HCT116 (cell line): ENCODE measurements around the gene WDR76. TPM values are rescaled to one million over a fixed set of nuclear protein-coding genes. Genes with fewer than 3 reads are reported as not detected.

Source experiments
- ATAC-seq: fragments of 200-7000 bp; cut with Tn5 transposase; 2 replicates; pipeline ENCODE4 v1.9.1; 2020; ENCODE audit warnings: mild to moderate bottlenecking, moderate library complexity
- BruUV-seq: library from RNA; stranded (reverse); fragments of 400-500 nt; replicated peaks from 2 replicates; lab custom pipeline; 2021; lab: Mats Ljungman, UMichigan
- CTCF ChIA-PET: fragments of 300-600 bp; sonication (Branson Sonifier 250); formaldehyde crosslinking; loops from one replicate; lab custom pipeline; 2021; ENCODE audit warnings: antibody characterized with exemption; lab: Charles Lee
- POLR2A ChIA-PET: fragments of 300-600, 350-600 bp; sonication (Branson Sonifier 250); formaldehyde crosslinking; loops from one replicate; lab custom pipeline; 2021; ENCODE audit warnings: antibody characterized with exemption; lab: Charles Lee
- RAD21 ChIA-PET, 2 experiments: fragments of 300-600 bp; sonication (Branson Sonifier 250); formaldehyde crosslinking; loops; one replicate each; lab custom pipeline; 2023; ENCODE audit warnings: low total read pairs in 2 of 2; ENCODE audit not compliant: uncharacterized antibody in 2 of 2, unreplicated experiment in 2 of 2, low non-redundant PET in 1 of 2; lab: Charles Lee
- DNase-seq: peaks from one replicate; pipeline ENCODE4 v3.0.0-alpha.2; 2010; ENCODE audit warnings: low read depth, low spot score
- H2AFZ ChIP-seq: fragments of 200-600 bp; shearing (Covaris generic), sonication (generic); 2 replicates; pipeline ENCODE4 v1.6.1; 2017; ENCODE audit warnings: low read depth, mixed run types, mixed read lengths, antibody characterized with exemption, low read length; ENCODE audit not compliant: poor library complexity, severe bottlenecking
- H3K27ac ChIP-seq: 2 replicates; pipeline ENCODE4 v1.5.1; 2012; ENCODE audit warnings: low read depth, low read length
- H3K27me3 ChIP-seq: fragments of 200-600 bp; sonication (generic); 2 replicates; pipeline ENCODE4 v1.6.1; 2016; ENCODE audit warnings: mixed run types, low read length, mixed read lengths; ENCODE audit not compliant: insufficient read depth
- H3K36me3 ChIP-seq, 2 experiments: fragments of 200-500 bp in 1 of 2; fragments of 200-600 bp in 1 of 2; sonication (Bioruptor generic) in 1 of 2; sonication (generic) in 1 of 2; 2 replicates each; pipeline versions ENCODE4 v1.5.1 to v1.6.1; 2014 to 2016; ENCODE audit warnings: low read length in 2 of 2, inconsistent platforms in 1 of 2, mixed read lengths in 1 of 2, mixed run types in 1 of 2; ENCODE audit not compliant: insufficient read depth in 2 of 2, control insufficient read depth in 1 of 2
- H3K4me1 ChIP-seq, 2 experiments: fragments of 200-600 bp in 1 of 2; sonication (generic) in 1 of 2; 2 replicates each; pipeline versions ENCODE4 v1.5.1 to v1.6.1; 2012 to 2017; ENCODE audit warnings: low read length in 2 of 2, inconsistent platforms in 1 of 2, mild to moderate bottlenecking in 1 of 2, mixed read lengths in 1 of 2, mixed run types in 1 of 2, moderate library complexity in 1 of 2; ENCODE audit not compliant: insufficient read depth in 2 of 2, control insufficient read depth in 1 of 2
- H3K4me2 ChIP-seq: fragments of 200-600 bp; sonication (generic); 2 replicates; pipeline ENCODE4 v1.6.1; 2017; ENCODE audit warnings: mixed run types, low read length, mixed read lengths
- H3K4me3 ChIP-seq, 2 experiments: fragments of 200-600 bp in 1 of 2; sonication (generic) in 1 of 2; replicated peaks in 1 of 2; 2 replicates each; pipeline ENCODE4 v1.5.1; 2011 to 2016; ENCODE audit warnings: low read length in 2 of 2, control low read depth in 1 of 2, low read depth in 1 of 2, mild to moderate bottlenecking in 1 of 2, mixed read lengths in 1 of 2, mixed run types in 1 of 2
- H3K79me2 ChIP-seq: fragments of 200-600 bp; sonication (generic); 2 replicates; pipeline ENCODE4 v1.6.1; 2017; ENCODE audit warnings: mild to moderate bottlenecking, mixed run types, low read length, moderate library complexity, mixed read lengths; ENCODE audit not compliant: insufficient read depth
- H3K9ac ChIP-seq: fragments of 200-600 bp; sonication (generic); 2 replicates; pipeline ENCODE4 v1.6.1; 2016; ENCODE audit warnings: low read length, mixed read lengths
- H3K9me2 ChIP-seq: fragments of 200-600 bp; sonication (generic), shearing (Covaris generic); 2 replicates; pipeline ENCODE4 v1.6.1; 2017; ENCODE audit warnings: mixed run types, mild to moderate bottlenecking, moderate library complexity; ENCODE audit not compliant: insufficient read depth
- H3K9me3 ChIP-seq, 2 experiments: fragments of 200-500 bp in 1 of 2; fragments of 200-600 bp in 1 of 2; sonication (Bioruptor generic) in 1 of 2; sonication (generic) in 1 of 2; 2 replicates each; pipeline ENCODE4 v1.6.1; 2014 to 2017; ENCODE audit warnings: low read length in 2 of 2, mixed read lengths in 2 of 2, inconsistent platforms in 1 of 2, low read depth in 1 of 2, mild to moderate bottlenecking in 1 of 2, mixed run types in 1 of 2, moderate library complexity in 1 of 2; ENCODE audit not compliant: control insufficient read depth in 1 of 2, insufficient read depth in 1 of 2
- H4K20me1 ChIP-seq: fragments of 200-600 bp; sonication (generic), shearing (Covaris generic); 2 replicates; pipeline ENCODE4 v1.6.1; 2017; ENCODE audit warnings: mixed run types, mild to moderate bottlenecking, moderate library complexity; ENCODE audit not compliant: insufficient read depth
- CEBPB ChIP-seq: IDR thresholded peaks from 2 replicates; pipeline ENCODE4 v1.6.1; 2012; ENCODE audit warnings: low read depth
- CTCF ChIP-seq, 3 experiments: fragments of 200-600 bp in 1 of 3; sonication (generic) in 1 of 3; IDR thresholded peaks in 2 of 3; conservative IDR thresholded peaks in 1 of 3; 2 replicates each; pipeline ENCODE4 v1.5.1; 2012 to 2017; ENCODE audit warnings: low read depth in 2 of 3, low read length in 2 of 3, antibody characterized with exemption in 1 of 3, borderline replicate concordance in 1 of 3, control low read depth in 1 of 3, mild to moderate bottlenecking in 1 of 3, mixed read lengths in 1 of 3, mixed run types in 1 of 3, moderate library complexity in 1 of 3; ENCODE audit not compliant: insufficient read depth in 1 of 3
- EGR1 ChIP-seq: IDR thresholded peaks from 2 replicates; pipeline ENCODE4 v1.6.1; 2012; ENCODE audit warnings: low read depth
- ELF1 ChIP-seq: IDR thresholded peaks from 2 replicates; pipeline ENCODE4 v1.6.1; 2012; ENCODE audit warnings: low read depth, borderline replicate concordance
- EZH2 ChIP-seq: fragments of 200-600 bp; sonication (generic); IDR thresholded peaks from 2 replicates; pipeline ENCODE4 v1.6.1; 2017; ENCODE audit warnings: antibody characterized with exemption, mixed run types
- FOSL1 ChIP-seq: IDR thresholded peaks from 2 replicates; pipeline ENCODE4 v1.6.1; 2012; ENCODE audit warnings: low read depth
- JUND ChIP-seq: IDR thresholded peaks from 2 replicates; pipeline ENCODE4 v1.6.1; 2012
- POLR2A ChIP-seq: IDR thresholded peaks from 2 replicates; pipeline ENCODE4 v1.7.0; 2011; ENCODE audit warnings: borderline replicate concordance; ENCODE audit not compliant: insufficient read depth, insufficient read length; ENCODE audit errors: extremely low read depth
- POLR2AphosphoS5 ChIP-seq: IDR thresholded peaks from 2 replicates; pipeline ENCODE4 v1.6.1; 2011; ENCODE audit warnings: mild to moderate bottlenecking, low read depth, low read length, moderate library complexity
- RAD21 ChIP-seq: IDR thresholded peaks from 2 replicates; pipeline ENCODE4 v1.6.1; 2012; ENCODE audit warnings: low read depth, mild to moderate bottlenecking
- SP1 ChIP-seq: IDR thresholded peaks from 2 replicates; pipeline ENCODE4 v1.6.1; 2012; ENCODE audit warnings: low read depth
- SRF ChIP-seq: IDR thresholded peaks from 2 replicates; pipeline ENCODE4 v1.6.1; 2012; ENCODE audit warnings: low read depth
- TCF7L2 ChIP-seq: IDR thresholded peaks from 2 replicates; pipeline ENCODE4 v1.7.0; 2011; ENCODE audit warnings: borderline replicate concordance, inconsistent platforms; ENCODE audit not compliant: insufficient read depth, insufficient read length; ENCODE audit errors: extremely low read depth
- YY1 ChIP-seq: IDR thresholded peaks from 2 replicates; pipeline ENCODE4 v1.6.1; 2011; ENCODE audit warnings: low read length, low read depth, moderate library complexity, mild to moderate bottlenecking; ENCODE audit not compliant: insufficient replicate concordance; ENCODE audit errors: extremely low read depth
- ZFX ChIP-seq: fragments of 450-650 bp; IDR thresholded peaks from 2 replicates; pipeline ENCODE4 v1.6.1; 2017
- intact Hi-C: fragments of 100-400 bp; cut with micrococcal nuclease; formaldehyde crosslinking; loops from 2 replicates; pipeline ENCODE4 v1.10.0; 2022
- total RNA-seq: library from RNA; stranded (reverse); gene quantifications from one replicate; pipeline ENCODE4 v1.2.1, GENCODE V29; 2021; ENCODE audit not compliant: unreplicated experiment
- TF ChIP-seq, protein P1 (sequence below): IDR thresholded peaks from 2 replicates; pipeline ENCODE4 v1.6.1; 2012
- TF ChIP-seq, protein P2 (sequence below): IDR thresholded peaks from 2 replicates; pipeline ENCODE4 v1.6.1; 2011; ENCODE audit warnings: mild to moderate bottlenecking, low read length, moderate library complexity; ENCODE audit not compliant: insufficient replicate concordance; ENCODE audit errors: extremely low read depth
- TF ChIP-seq, protein P3 (sequence below): IDR thresholded peaks from 2 replicates; pipeline ENCODE4 v1.6.1; 2012
- TF ChIP-seq, protein P4 (sequence below): IDR thresholded peaks from 2 replicates; pipeline ENCODE4 v1.6.1; 2012; ENCODE audit warnings: low read depth

The WDR76 gene
- total RNA-seq, 1 experiment from 2014 or later, result 33.0 TPM

DNA sequence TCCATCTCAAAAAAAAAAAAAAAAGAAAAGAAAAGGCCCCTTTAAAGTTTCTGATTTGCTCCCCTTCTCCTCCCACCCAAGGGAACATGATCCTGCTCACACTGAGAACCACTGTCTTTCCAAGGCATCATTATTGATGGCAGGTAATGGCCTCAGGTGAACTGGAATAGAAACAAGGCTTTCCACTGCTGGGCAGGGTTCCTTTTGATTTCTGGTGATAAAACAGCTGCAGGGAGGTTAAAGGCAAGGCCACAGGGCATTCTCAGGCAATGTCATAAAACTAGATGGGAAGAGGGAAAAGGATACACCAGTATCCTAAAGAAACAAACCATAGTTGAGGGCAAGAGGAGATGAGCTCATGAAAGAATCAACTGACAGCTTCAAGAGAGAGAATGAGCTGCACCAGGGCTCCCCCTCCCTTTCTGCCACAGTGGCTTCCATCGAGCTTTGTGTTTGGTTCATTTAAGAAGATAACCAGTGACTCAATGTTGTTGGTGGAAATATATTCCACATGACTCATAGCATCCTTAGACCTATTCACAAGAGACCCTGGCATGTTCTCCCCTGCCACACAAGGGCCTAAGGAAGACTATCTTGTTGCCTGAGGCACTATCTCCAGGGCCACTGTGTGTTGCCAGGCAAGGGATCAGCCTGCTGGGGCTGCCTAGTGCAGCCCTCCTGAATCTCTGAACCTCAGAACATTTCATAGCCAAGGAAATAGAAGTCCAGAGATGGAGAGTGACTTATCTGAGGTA lies 86.4 kb downstream of the WDR76 start:
- intact Hi-C loops, result no loop called here
- peaks cover 0 to 2% of the 10 kb centered on the region in 2 experiments; a peak in 2 of 4 replicates for H3K36me3 ChIP-seq
- no TSS peak for BruUV-seq
- no peaks in the 10 kb centered on the region for H3K9me3 ChIP-seq
- no peaks in the 10 kb centered on the region for H3K27me3 ChIP-seq
- H2AFZ ChIP-seq, result no peak overlapping the region
- H3K9ac ChIP-seq, result peak overlapping the region; percentile 49
- ChIA-PET RAD21 (no interaction called here), CTCF (interaction anchor here (0.7 to 1.6 kb wide), 5 partner anchors 9 to 153 kb away, joined by 3 to 5 read pairs (median 3); no protein-coding TSS in a partner anchor), POLR2A (interaction anchor here (0.6 to 0.9 kb wide), 2 partner anchors 17 to 659 kb away, joined by 3 to 5 read pairs; no protein-coding TSS in a partner anchor)
- peak overlapping the region in 1 of 2 experiments; percentile 27; a peak in 1 of 4 replicates for H3K4me3 ChIP-seq
- peaks cover 25 to 45% of the 10 kb centered on the region in 2 experiments for H3K4me1 ChIP-seq
- no peaks in the 10 kb centered on the region for H3K9me2 ChIP-seq
- peak overlapping the region; percentile 67 for H3K27ac ChIP-seq
- DNase-seq, result peak; percentile 92
- H3K4me2 ChIP-seq, result peak overlapping the region; percentile 73
- H3K79me2 ChIP-seq, result no peaks in the 10 kb centered on the region
- H4K20me1 ChIP-seq, result no peaks in the 10 kb centered on the region
- ATAC-seq, result peak; percentile 90
- TF ChIP-seq FOSL1, result peak; percentile 92
- no peak for TF ChIP-seq YY1
- TF ChIP-seq POLR2AphosphoS5, result no peak
- TF ChIP-seq, protein P1, sequence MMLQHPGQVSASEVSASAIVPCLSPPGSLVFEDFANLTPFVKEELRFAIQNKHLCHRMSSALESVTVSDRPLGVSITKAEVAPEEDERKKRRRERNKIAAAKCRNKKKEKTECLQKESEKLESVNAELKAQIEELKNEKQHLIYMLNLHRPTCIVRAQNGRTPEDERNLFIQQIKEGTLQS, result no peak
- no peak for TF ChIP-seq TCF7L2
- peak; percentile 84 for TF ChIP-seq SP1
- no peak for TF ChIP-seq CEBPB
- TF ChIP-seq, protein P2, sequence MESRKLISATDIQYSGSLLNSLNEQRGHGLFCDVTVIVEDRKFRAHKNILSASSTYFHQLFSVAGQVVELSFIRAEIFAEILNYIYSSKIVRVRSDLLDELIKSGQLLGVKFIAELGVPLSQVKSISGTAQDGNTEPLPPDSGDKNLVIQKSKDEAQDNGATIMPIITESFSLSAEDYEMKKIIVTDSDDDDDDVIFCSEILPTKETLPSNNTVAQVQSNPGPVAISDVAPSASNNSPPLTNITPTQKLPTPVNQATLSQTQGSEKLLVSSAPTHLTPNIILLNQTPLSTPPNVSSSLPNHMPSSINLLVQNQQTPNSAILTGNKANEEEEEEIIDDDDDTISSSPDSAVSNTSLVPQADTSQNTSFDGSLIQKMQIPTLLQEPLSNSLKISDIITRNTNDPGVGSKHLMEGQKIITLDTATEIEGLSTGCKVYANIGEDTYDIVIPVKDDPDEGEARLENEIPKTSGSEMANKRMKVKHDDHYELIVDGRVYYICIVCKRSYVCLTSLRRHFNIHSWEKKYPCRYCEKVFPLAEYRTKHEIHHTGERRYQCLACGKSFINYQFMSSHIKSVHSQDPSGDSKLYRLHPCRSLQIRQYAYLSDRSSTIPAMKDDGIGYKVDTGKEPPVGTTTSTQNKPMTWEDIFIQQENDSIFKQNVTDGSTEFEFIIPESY, result no peak
- peak; percentile 23; the same call in 1 of the 2 replicates for TF ChIP-seq RAD21
- TF ChIP-seq ZFX, result no peak
- TF ChIP-seq, protein P3, sequence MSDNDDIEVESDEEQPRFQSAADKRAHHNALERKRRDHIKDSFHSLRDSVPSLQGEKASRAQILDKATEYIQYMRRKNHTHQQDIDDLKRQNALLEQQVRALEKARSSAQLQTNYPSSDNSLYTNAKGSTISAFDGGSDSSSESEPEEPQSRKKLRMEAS, result peak; percentile 61
- no peak for TF ChIP-seq ELF1
- TF ChIP-seq EZH2, result no peak
- TF ChIP-seq CTCF (IDR thresholded peaks at IDR 0.05 in 2 of 3, conservative IDR thresholded peaks at IDR 0.05 in 1 of 3; ENCODE audit: borderline replicate concordance in 1 of 3, insufficient read depth in 1 of 3, low read depth in 2 of 3, low read length in 2 of 3), result no peak
- TF ChIP-seq JUND, result peak; percentile 92
- peak; percentile 62 for TF ChIP-seq SRF
- no peak for TF ChIP-seq POLR2A
- TF ChIP-seq EGR1, result no peak
- TF ChIP-seq, protein P4, sequence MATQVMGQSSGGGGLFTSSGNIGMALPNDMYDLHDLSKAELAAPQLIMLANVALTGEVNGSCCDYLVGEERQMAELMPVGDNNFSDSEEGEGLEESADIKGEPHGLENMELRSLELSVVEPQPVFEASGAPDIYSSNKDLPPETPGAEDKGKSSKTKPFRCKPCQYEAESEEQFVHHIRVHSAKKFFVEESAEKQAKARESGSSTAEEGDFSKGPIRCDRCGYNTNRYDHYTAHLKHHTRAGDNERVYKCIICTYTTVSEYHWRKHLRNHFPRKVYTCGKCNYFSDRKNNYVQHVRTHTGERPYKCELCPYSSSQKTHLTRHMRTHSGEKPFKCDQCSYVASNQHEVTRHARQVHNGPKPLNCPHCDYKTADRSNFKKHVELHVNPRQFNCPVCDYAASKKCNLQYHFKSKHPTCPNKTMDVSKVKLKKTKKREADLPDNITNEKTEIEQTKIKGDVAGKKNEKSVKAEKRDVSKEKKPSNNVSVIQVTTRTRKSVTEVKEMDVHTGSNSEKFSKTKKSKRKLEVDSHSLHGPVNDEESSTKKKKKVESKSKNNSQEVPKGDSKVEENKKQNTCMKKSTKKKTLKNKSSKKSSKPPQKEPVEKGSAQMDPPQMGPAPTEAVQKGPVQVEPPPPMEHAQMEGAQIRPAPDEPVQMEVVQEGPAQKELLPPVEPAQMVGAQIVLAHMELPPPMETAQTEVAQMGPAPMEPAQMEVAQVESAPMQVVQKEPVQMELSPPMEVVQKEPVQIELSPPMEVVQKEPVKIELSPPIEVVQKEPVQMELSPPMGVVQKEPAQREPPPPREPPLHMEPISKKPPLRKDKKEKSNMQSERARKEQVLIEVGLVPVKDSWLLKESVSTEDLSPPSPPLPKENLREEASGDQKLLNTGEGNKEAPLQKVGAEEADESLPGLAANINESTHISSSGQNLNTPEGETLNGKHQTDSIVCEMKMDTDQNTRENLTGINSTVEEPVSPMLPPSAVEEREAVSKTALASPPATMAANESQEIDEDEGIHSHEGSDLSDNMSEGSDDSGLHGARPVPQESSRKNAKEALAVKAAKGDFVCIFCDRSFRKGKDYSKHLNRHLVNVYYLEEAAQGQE, result no peak
